Esophagus squamous epithelium (tissue), 4 donors: ENCODE results near the gene HERC5.

ENCODE experiments used
- CTCF ChIP-seq, 6 experiments: fragments of 450-650 bp in 4 of 6; fragments of 200-600 bp in 2 of 6; sonication (generic) in 2 of 6; IDR thresholded peaks; one replicate each; pipeline ENCODE4 v1.5.1; 2016 to 2019; ENCODE audit warnings: antibody characterized with exemption in 6 of 6, mild to moderate bottlenecking in 4 of 6, moderate library complexity in 4 of 6
- POLR2A ChIP-seq, 4 donors: fragments of 450-650 bp; IDR thresholded peaks; one replicate each; pipeline ENCODE4 v1.6.1; 2017; ENCODE audit warnings: antibody characterized with exemption in 4 of 4, mild to moderate bottlenecking in 4 of 4, moderate library complexity in 3 of 4

- no peak for TF ChIP-seq POLR2A (IDR thresholded peaks at IDR 0.05)
- TF ChIP-seq CTCF (IDR thresholded peaks at IDR 0.05): no peak
Measured at GRCh38 chr4:88458104-88458740, 1.3 kb downstream of the HERC5 start.
